Chondrocyte (in vitro differentiated cells): ENCODE measurements around the gene CADPS. TPM values are rescaled to one million over a fixed set of nuclear protein-coding genes. Genes with fewer than 3 reads are reported as not detected.

Experiments
- DNase-seq: peaks from one replicate; pipeline ENCODE4 v3.0.0; 2021; ENCODE audit warnings: mixed read lengths, low spot score
- H3K27ac Mint-ChIP-seq: one replicate; pipeline ENCODE4 v1.8.0; 2021; ENCODE audit warnings: mild to moderate bottlenecking, moderate library complexity, mixed read lengths; ENCODE audit not compliant: unreplicated experiment
- H3K27me3 Mint-ChIP-seq: 2 replicates; pipeline ENCODE4 v1.8.0; 2021; ENCODE audit warnings: low read depth, mixed read lengths
- H3K36me3 Mint-ChIP-seq: 2 replicates; pipeline ENCODE4 v1.8.0; 2021; ENCODE audit warnings: low read depth, mixed read lengths
- H3K4me1 Mint-ChIP-seq: 2 replicates; pipeline ENCODE4 v1.8.0; 2021; ENCODE audit warnings: low read depth, mild to moderate bottlenecking, mixed read lengths
- H3K4me3 Mint-ChIP-seq: one replicate; pipeline ENCODE4 v1.8.0; 2021; ENCODE audit warnings: mild to moderate bottlenecking, moderate library complexity, mixed read lengths; ENCODE audit not compliant: unreplicated experiment
- H3K9me3 Mint-ChIP-seq: 2 replicates; pipeline ENCODE4 v1.8.0; 2021; ENCODE audit warnings: low read depth, mixed read lengths
- total RNA-seq: library from RNA; stranded (reverse); gene quantifications from 3 replicates; pipeline ENCODE4 v1.2.1, GENCODE V29; 2021
- TF ChIP-seq, protein P1 (sequence below): fragments of 200-600 bp; sonication (generic); IDR thresholded peaks from 2 replicates; pipeline ENCODE4 v1.5.0; 2021; ENCODE audit warnings: antibody characterized with exemption, mild to moderate bottlenecking, moderate library complexity

Gene CADPS
- total RNA-seq, 1 donor from 2014 or later, result not detected

DNA sequence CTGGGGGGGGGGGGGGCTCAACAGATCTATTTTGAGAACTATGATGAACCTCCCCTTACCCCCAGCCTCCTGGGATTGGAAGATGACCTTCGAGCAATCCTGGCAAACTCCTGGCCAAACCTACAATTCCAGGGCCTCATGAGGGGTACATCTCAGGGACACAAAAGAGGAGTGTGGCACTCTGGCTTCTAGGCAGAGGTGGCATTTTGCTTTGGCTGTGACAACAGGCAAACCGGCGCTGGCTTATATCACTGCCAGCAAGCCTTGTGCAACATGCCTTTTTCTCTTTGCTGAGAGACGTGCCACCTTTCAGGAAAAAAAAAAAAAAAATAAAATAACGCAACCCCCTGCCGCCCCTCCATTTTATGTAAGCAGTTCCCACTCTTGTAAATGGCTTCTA, 470.1 kb downstream of the CADPS start:
- H3K36me3 Mint-ChIP-seq, result no peaks in the 10 kb centered on the region
- no peaks in the 10 kb centered on the region for H3K9me3 Mint-ChIP-seq
- H3K4me1 Mint-ChIP-seq, result no peaks in the 10 kb centered on the region
- H3K27ac Mint-ChIP-seq, result no peak overlapping the region
- TF ChIP-seq, protein P1, sequence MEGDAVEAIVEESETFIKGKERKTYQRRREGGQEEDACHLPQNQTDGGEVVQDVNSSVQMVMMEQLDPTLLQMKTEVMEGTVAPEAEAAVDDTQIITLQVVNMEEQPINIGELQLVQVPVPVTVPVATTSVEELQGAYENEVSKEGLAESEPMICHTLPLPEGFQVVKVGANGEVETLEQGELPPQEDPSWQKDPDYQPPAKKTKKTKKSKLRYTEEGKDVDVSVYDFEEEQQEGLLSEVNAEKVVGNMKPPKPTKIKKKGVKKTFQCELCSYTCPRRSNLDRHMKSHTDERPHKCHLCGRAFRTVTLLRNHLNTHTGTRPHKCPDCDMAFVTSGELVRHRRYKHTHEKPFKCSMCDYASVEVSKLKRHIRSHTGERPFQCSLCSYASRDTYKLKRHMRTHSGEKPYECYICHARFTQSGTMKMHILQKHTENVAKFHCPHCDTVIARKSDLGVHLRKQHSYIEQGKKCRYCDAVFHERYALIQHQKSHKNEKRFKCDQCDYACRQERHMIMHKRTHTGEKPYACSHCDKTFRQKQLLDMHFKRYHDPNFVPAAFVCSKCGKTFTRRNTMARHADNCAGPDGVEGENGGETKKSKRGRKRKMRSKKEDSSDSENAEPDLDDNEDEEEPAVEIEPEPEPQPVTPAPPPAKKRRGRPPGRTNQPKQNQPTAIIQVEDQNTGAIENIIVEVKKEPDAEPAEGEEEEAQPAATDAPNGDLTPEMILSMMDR, result no peak
- no peak for DNase-seq
- no peak overlapping the region for H3K4me3 Mint-ChIP-seq
- peaks cover 39% of the 10 kb centered on the region for H3K27me3 Mint-ChIP-seq

DNA sequence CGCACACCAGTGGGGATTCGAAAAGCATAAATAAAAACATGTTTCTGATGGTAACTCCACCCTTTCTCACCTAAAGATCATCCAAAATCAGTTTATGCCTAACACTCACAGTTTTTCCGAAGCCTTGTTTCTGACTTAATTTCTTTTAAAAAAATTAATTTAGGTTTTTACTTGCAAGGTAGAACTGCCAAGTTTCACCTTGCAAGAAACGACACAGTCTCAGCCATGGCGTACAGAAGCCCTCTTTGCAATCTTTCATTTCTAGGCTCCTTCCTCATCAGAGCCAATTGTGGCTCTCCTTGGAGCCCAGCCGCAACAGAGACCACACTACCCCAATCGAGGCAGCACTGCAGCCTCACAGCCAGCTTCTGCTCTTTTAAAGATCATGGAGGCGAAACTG, 470.9 kb downstream of the CADPS start:
- Mint-ChIP-seq H3K27ac (no peak overlapping the region), H3K36me3 (no peaks in the 10 kb centered on the region), H3K27me3 (peaks cover 38% of the 10 kb centered on the region), H3K4me1 (no peaks in the 10 kb centered on the region), H3K9me3 (no peaks in the 10 kb centered on the region), H3K4me3 (no peak overlapping the region)
- TF ChIP-seq, protein P1, result no peak
- DNase-seq, result no peak

- H3K4me1 Mint-ChIP-seq, result no peaks in the 10 kb centered on the region
- H3K9me3 Mint-ChIP-seq, result no peaks in the 10 kb centered on the region
- no peak overlapping the region for H3K4me3 Mint-ChIP-seq
- DNase-seq, result no peak
- TF ChIP-seq, protein P1, result no peak
- peaks cover 35% of the 10 kb centered on the region for H3K27me3 Mint-ChIP-seq
- H3K36me3 Mint-ChIP-seq, result no peaks in the 10 kb centered on the region
- H3K27ac Mint-ChIP-seq, result no peak overlapping the region
Observed at GRCh38 chr3:62403765-62404164, 471.5 kb downstream of the CADPS start.

DNA sequence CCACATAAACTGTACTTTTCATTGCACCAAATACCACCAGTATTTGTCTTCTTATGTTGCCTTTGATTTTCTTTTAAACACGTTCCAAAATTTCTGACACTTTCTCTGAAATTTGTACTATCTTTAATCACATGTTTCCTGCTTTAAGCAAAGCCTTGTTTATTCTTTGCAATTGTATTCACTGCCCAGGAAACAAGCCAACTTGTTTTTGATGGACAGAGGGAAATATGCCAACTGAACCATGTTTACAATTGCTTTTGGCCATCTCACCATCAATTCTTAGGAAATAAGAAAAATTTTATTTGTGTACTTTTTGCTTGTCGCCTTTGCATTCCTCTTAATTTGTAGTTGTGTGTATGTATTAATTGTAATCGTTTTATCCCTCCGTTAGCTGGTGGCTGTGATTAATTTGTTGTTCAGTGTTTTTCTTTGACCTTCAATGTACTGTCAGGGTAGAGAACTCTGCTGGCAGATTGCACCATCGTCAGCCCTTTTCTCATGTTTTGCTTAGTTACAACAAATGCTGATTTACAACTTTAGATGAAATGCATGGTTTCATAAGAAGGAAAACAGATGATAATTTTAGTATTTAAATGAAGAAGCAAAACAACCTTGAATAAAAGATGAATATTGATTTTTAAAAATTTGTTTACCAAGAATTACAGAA, 482.5 kb downstream of the CADPS start:
- no peaks in the 10 kb centered on the region for H3K36me3 Mint-ChIP-seq
- TF ChIP-seq, protein P1, result no peak
- H3K4me3 Mint-ChIP-seq, result no peak overlapping the region
- peaks cover 49% of the 10 kb centered on the region for H3K27me3 Mint-ChIP-seq
- no peak overlapping the region for H3K27ac Mint-ChIP-seq
- no peak for DNase-seq
- no peaks in the 10 kb centered on the region for H3K4me1 Mint-ChIP-seq
- H3K9me3 Mint-ChIP-seq, result no peaks in the 10 kb centered on the region

DNA sequence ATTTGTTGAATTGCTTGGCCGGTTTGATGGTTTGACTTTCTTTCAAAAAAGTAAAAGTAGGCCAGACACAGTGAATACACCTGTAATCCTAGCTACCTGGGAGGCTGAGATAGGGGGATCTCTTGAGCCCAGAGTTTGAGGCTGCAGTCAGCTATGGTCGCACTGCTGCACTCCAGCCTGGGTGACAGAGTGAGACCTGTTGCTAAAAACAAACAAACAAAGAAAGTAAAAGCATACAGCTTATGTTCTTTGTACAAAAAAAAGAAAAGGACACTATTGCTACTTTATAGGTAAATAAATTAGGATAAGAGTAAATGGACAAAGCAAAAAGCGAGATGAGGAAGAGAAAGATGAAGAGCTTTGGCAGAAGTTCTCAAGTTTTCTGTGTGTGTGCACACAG, 488.0 kb downstream of the CADPS start:
- Mint-ChIP-seq H3K36me3 (no peaks in the 10 kb centered on the region), H3K4me1 (no peaks in the 10 kb centered on the region), H3K4me3 (no peak overlapping the region), H3K27ac (no peak overlapping the region), H3K9me3 (no peaks in the 10 kb centered on the region), H3K27me3 (peaks cover 61% of the 10 kb centered on the region)
- TF ChIP-seq, protein P1, result no peak
- DNase-seq, result no peak
